ENCODE data around the gene CD300LF.

Gene CD300LF

GRCh38 chr17:74750327-74751069 lies 37.8 kb upstream of the CD300LF start:
- TF ChIP-seq CTCF (conservative IDR thresholded peaks at IDR 0.05): no peak
- no peak for TF ChIP-seq ZFX (IDR thresholded peaks at IDR 0.05)

DNA sequence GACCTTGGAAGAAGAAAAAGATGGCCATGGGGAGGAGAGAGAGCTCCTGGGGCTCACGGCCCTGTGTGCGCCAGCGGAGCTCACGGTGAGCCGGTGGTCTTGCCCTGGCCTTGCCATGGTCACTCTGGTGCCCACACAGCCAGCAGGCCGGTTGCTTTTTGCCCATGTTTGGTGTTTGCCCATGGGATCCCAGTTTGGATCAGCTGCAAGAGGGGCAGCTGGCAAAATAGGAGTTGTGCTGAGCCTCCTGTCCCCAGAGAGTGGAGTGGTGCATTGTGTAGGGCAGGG lies 37.3 kb upstream of the CD300LF start:
- H3K27ac ChIP-seq: peak overlapping the region; percentile 98

More at GRCh38 chr17:74750327-74751069, 37.8 kb upstream of the CD300LF start:
- H3K27ac ChIP-seq: peak overlapping the region; percentile 98

GRCh38 chr17:74749279-74750038 lies 36.7 kb upstream of the CD300LF start:
- TF ChIP-seq CTCF (conservative IDR thresholded peaks at IDR 0.05): no peak
- 0 out of 2 replicates have a peak, but pooled peaks have one; percentile 50 for TF ChIP-seq ZFX (IDR thresholded peaks at IDR 0.05)
- H3K27ac ChIP-seq: peak overlapping the region; percentile 98

More for the DNA sequence above, 37.3 kb upstream of the CD300LF start:
- TF ChIP-seq CTCF (conservative IDR thresholded peaks at IDR 0.05) (no peak), ZFX (IDR thresholded peaks at IDR 0.05) (no peak)

DNA sequence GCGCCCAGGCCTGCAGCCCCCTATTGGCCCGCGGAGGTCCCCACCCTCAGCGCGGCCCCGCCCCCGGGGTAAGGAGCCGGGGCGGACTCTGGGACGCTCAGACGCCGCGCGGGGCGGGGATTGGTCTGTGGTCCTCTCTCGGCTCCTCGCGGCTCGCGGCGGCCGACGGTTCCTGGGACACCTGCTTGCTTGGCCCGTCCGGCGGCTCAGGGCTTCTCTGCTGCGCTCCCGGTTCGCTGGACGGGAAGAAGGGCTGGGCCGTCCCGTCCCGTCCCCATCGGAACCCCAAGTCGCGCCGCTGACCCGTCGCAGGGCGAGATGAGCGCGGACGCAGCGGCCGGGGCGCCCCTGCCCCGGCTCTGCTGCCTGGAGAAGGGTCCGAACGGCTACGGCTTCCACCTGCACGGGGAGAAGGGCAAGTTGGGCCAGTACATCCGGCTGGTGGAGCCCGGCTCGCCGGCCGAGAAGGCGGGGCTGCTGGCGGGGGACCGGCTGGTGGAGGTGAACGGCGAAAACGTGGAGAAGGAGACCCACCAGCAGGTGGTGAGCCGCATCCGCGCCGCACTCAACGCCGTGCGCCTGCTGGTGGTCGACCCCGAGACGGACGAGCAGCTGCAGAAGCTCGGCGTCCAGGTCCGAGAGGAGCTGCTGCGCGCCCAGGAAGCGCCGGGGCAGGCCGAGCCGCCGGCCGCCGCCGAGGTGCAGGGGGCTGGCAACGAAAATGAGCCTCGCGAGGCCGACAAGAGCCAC lies 36.0 kb upstream of the CD300LF start, which contains the start of gene NHERF1:
Gene NHERF1, plus strand, starts transcription at position 100 of the 750 bp plus-strand sequence. Its CDS starts 219 bp downstream, at position 319.
- TF ChIP-seq ZFX (IDR thresholded peaks at IDR 0.05): peak; percentile 60; the same call in 1 of the 2 replicates
- no peak; the same call in 1 of the 2 replicates for TF ChIP-seq CTCF (conservative IDR thresholded peaks at IDR 0.05)
- peak within 1 kb of the TSS; percentile 98 for H3K27ac ChIP-seq

DNA sequence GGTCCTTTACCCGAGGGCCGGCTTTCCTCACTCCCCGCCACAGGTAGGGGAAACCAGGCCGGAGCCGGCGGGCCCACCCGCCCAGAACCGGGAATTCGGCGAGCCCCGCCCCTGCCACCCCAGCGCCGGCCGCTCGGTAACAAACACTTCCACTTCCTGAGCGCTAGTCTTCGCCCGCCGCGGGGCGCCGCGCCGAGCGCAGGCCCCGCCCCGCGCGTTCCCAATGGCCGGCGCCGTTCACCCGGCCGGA lies 35.5 kb upstream of the CD300LF start:
- TF ChIP-seq ZFX (IDR thresholded peaks at IDR 0.05): no peak
- no peak; the same call in 1 of the 2 replicates for TF ChIP-seq CTCF (conservative IDR thresholded peaks at IDR 0.05)
- H3K27ac ChIP-seq: peak overlapping the region; percentile 98

DNA sequence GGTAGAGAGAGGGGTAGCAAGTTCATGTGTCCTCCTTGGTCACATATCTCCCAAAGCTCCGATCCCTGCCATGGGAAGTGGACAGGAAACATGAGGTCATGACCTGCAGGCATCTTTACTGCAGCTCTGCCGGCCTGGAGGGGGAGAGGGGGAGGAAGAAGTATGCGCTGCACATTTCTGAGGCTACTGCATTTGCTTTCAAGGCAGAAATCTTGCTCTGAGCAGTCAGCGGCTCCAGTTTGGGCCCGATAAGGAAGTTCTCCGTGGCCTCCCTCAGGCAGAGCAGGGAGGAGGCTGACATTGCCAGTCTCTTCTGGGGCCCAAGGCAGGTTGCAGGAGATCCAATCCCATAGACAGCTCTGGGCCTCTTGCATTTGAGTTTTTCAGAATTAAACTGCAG lies 34.2 kb upstream of the CD300LF start:
- H3K27ac ChIP-seq: no peak overlapping the region
- TF ChIP-seq CTCF (conservative IDR thresholded peaks at IDR 0.05) (no peak), ZFX (IDR thresholded peaks at IDR 0.05) (no peak)

DNA sequence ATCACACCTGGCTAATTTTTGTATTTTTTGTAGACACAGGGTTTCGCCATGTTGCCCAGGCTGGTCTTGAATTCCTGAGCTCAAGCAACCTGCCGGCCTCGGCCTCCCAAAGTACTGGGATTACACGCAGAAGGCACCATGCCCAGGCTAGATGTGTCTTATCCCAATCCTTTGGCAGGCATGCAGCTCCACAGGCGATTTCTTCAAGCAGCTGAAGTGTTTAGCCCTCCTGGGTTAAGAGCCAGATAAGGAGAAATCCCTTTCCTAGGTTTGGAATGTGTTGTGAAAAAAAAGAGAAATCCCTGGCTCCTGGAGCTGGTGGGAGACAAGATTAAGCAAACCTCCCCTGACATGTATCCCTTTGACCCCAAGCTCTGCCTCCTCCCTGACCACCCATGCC lies 33.7 kb upstream of the CD300LF start:
- TF ChIP-seq CTCF (conservative IDR thresholded peaks at IDR 0.05): no peak
- TF ChIP-seq ZFX (IDR thresholded peaks at IDR 0.05): no peak
- no peak overlapping the region for H3K27ac ChIP-seq

All from C4-2B (cell line).